OCI-M1 (cell line): ENCODE results near the gene LRP1B.
"Not testable (repeated sequence)": the region's sequence is repeated elsewhere in the genome, so short reads cannot be mapped to it uniquely, and the experiment has no call there.

Source experiments
- DNase-seq: peaks from one replicate; lab custom pipeline; 2025; lab: John Stamatoyannopoulos, UW

The LRP1B gene

DNA sequence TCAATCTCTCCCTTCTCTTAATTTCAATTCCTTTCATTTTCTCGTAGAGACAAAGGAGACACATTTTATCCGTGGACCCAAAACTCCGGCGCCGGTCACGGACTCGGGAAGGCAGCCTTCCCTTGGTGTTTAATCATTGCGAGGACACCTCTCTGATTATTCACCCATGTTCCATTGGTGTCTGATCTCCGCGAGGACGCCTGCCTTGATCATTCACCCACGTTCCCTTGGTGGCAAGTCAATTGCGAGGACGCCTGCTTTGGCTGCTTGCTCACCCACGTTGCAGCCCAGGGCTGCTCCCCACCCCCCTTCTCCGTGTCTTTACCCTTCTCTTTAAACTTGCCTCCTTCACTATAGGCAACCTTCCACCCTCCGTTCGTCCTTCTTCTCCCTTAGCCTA lies 1703.8 kb downstream of the LRP1B start:
- DNase-seq, result not testable (repeated sequence)

- DNase-seq, result peak; percentile 64
Measured at GRCh38 chr2:140424471-140424870, 1706.3 kb downstream of the LRP1B start.

DNA sequence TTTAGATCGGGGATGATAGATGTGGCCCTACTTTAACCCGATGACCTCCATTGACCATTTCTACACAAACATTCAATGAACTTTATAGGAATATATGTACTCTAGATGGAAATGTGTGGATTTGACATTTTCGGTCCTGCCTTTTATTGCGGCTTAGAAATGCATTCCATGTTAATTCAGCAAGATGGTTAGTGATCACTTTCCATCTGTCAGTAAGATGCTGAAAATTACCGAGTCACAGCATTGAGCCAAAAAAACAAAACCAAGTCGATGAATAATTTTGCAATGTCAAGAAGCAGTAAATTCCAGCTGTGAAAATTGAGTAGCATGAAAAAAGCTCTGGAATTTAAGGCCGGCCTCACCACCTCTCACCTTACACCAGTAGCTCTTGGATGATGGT lies 1708.1 kb downstream of the LRP1B start:
- DNase-seq, result no peak

GRCh38 chr2:140417504-140417903 lies 1713.3 kb downstream of the LRP1B start:
- no peak for DNase-seq

- DNase-seq, result peak; percentile 16
Measured at GRCh38 chr2:140416577-140416976, 1714.2 kb downstream of the LRP1B start.

- peak; percentile 83 for DNase-seq
Measured at GRCh38 chr2:140415035-140415434, 1715.8 kb downstream of the LRP1B start.

- DNase-seq, result no peak
Measured at GRCh38 chr2:140410695-140411094, 1720.1 kb downstream of the LRP1B start.

- no peak for DNase-seq
Measured at GRCh38 chr2:140401056-140401455, 1729.8 kb downstream of the LRP1B start.

GRCh38 chr2:140392824-140393223 lies 1738.0 kb downstream of the LRP1B start:
- no peak for DNase-seq

DNA sequence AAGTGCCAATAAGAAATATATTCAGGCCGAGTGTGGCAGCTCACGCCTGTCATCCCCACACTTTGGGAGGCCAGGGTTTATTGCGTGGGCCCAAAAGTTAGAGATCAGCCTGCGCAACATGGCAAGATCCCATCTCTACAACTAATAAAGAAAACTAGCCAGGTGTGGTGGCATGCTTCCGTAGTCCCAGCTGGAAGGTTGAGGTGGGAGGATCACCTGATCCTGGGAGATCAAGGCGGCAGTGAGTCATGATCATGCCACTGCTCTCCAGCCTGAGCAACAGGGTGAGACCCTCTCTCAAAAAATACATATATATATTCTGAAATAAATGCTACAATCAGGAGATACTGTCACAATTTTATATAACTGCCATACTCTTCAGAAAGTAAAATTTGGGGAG lies 1745.9 kb downstream of the LRP1B start:
- no peak for DNase-seq

DNA sequence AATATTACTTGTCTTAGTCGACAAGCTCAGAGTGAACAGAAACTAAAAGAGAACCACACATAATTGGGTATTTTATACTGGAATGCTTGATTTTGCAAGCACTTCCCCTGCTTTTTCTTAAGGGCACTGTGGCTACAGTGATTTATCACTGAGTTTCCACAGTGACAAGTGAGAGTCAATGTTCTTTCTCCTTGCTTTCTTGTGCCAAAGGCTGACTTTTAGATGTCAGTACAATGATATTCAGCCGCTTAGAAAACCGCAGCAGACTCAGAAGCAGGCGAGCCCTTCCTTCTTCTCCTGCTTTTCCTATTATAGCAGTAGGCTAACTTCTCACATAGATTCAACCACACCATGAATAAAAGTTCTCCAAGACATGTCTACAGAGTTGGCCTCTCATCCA lies 1747.0 kb downstream of the LRP1B start:
- DNase-seq, result no peak

DNA sequence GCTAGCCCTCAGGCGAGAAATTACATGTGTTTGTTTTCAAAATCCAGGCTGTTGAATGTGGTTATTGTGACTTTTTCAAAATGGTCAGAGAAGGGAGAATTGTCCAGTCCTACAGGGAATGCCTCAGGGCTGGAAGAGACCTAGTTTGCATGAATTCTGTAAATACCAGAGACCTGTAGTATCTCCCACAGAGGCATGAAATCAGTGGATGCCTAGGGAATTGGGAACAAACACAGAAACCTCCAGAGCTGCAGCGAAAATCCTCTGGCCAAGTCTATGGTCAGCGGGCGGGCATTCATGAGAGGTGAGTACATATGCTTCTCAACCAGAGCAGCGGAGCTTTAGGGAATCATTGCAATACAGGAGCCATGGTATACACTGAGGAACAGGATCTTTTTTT lies 1754.1 kb downstream of the LRP1B start:
- DNase-seq, result no peak

- no peak for DNase-seq
Measured at GRCh38 chr2:140363131-140363530, 1767.7 kb downstream of the LRP1B start.

- DNase-seq, result no peak
Measured at GRCh38 chr2:140362361-140362760, 1768.5 kb downstream of the LRP1B start.

DNA sequence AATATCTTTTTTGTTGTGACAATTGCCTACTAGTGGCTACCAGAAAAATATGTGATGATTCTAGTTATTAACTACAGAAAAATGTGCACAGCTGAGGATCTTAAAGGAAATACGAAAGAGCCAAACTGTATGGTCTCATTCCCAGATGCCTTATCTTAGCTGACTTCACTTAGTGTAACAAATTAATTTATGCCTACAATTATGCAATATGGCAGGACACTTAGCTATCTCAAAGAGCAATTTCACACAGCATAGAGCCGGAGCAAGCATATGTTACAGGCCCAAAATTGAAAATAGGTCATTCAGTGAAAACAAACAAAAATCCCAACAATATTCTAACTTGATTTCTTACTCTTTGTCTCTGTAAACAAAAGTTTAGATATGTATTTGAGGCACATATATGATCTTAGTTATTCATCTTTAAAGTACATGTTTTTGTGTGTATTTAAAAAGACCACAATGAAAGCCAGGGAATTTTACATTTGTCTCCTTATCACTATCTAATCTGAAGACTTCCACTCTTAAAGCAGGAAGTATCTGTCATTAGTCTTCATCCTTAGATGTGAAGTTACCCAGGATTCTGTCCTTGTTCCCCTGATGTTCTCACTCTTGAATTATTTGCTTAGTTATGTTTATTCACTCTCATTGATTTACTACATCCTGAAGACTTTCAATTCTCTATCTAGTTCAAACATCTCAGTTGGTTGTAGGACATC lies 1771.6 kb downstream of the LRP1B start:
- DNase-seq, result peak; percentile 8

- DNase-seq, result no peak
Measured at GRCh38 chr2:140356697-140357096, 1774.1 kb downstream of the LRP1B start.

DNA sequence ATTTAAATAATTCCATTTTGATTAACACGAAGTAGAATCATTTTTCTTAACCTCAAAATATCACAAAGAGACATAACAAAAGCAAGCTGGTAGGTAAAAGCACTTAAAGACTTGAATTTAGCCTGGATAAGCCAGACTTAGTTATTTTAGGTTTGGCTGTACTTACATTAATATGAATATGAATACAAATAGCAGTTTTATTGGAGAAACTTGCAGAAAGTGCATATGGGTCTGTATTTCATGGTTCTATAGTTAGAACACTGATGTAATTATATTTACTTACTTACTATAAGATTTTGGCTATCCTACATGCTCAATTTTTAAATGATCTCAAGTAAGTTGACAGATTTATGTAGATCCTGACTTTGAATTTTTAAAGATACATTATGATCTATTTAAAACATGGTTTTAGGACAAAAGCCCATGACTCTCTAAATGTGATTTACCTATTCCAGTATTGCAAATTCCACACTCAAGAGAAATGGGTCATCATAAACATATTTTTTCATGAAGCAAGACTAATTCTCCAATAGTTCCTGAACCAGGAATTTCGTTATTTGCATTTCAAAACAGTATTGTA lies 1775.2 kb downstream of the LRP1B start:
- DNase-seq, result no peak

- no peak for DNase-seq
Measured at GRCh38 chr2:140354544-140354943, 1776.3 kb downstream of the LRP1B start.

DNA sequence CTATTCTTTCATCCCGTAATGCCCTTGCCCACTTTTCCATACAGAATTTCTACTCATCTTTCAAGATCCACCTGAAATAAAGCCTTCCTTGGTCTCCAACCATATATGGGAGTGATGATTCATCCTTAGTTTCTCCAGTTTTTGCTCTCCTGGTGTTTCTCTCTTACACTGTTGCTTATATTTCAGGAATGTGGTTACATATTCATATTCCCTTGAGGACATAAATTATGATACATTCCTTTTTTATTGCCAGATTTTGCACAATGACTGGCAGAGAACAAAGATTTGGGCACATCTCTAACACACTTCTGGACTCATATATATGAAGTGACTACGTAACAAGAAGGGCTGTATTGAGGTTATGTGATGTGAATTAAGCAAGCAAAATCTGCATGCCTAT lies 1777.3 kb downstream of the LRP1B start:
- DNase-seq, result no peak

DNA sequence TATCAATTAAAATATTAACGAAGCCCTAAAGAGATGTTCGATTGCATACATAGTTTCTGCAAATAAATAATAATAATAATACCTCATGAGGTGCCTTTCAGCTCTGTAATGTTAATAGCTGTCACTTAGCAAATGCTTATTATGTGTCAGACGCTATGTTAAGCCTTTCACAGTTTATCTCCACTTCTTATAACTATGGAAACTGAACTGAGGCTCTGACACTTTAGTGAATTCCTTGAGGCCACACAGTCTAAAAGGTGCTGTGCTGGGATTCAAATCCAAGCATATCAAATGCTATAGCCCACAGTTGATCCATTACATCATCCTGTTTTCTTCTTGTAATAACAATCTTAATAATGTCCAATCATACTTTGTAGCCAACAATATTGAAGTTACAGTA lies 1779.1 kb downstream of the LRP1B start:
- DNase-seq, result no peak

- DNase-seq, result peak; percentile 24
Measured at GRCh38 chr2:140349695-140350094, 1781.1 kb downstream of the LRP1B start.

GRCh38 chr2:140348826-140349225 lies 1782.0 kb downstream of the LRP1B start:
- DNase-seq, result no peak

DNA sequence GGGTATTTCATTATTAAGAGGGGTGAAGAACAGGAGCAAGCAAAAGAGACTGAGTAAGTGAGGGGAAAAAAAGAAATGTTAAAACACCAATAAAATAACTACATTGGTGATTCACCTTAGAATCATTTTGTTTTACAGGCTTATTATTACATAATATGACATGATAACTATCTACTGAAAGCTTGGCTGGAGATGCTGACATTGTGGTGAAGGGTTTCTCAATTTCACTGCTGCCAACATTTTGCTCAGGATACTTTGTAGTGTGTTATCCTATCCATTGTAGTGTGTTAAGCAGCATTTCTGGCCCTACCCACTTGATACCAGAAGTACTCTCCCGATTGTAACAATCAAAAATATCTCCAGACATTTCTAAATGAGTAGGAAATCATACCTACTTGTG lies 1786.0 kb downstream of the LRP1B start:
- peak; percentile 32 for DNase-seq

GRCh38 chr2:140344266-140344665 lies 1786.5 kb downstream of the LRP1B start:
- DNase-seq, result not testable (repeated sequence)
